ENCODE measurements around the gene FUNDC2. TPM values are rescaled to one million over a fixed set of nuclear protein-coding genes. Genes with fewer than 3 reads are reported as not detected.

The FUNDC2 gene
- total and polyA plus RNA-seq, 2 of the 13 experiments (the other 11 are each of a cell fraction or from before 2014, with no cell fraction given): 65.3 to 109 TPM

DNA sequence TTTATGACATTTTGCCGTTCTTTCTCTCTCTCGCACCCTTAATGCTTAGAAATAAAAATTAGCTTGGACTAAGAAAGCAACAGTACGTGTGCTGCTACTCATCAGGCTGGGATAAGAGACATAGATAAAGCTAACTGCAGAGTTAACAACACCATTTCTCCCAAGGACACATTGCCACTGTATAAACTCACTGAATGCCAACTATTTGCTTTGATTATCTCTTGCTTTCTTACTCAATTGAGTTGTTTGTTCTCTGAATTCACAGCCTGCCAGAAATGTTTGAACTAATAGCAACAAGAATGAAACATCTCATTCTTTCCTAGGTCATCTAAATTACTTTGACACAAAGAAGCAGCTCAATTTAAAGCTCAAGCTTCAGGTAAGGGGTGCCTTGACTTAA is 38.7 kb upstream of the FUNDC2 start (continued):
- TF ChIP-seq, protein P1, sequence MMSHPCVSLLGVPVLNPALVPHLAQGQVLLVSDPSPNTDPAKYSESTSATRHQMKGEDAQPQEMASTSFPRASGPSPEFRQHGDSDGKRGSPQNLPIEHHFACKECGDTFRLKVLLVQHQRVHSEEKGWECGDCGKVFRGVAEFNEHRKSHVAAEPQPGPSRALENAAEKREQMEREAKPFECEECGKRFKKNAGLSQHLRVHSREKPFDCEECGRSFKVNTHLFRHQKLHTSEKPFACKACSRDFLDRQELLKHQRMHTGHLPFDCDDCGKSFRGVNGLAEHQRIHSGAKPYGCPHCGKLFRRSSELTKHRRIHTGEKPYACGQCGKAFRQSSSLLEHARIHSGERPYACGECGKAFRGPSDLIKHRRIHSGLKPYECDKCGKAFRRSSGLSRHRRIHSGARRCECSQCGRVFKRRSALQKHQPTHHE (CRISPR knock-in tag; IDR thresholded peaks at IDR 0.05; ENCODE audit: borderline replicate concordance): no peak
- TF ChIP-seq GTF2F1 (IDR thresholded peaks at IDR 0.05; ENCODE audit: low read length) (no peak), ZNF446 (CRISPR knock-in tag; IDR thresholded peaks at IDR 0.05) (no peak), FOXA3 (CRISPR knock-in tag; IDR thresholded peaks at IDR 0.05) (peak; percentile 79), NFRKB (IDR thresholded peaks at IDR 0.05) (no peak), BRCA1 (CRISPR knock-in tag; IDR thresholded peaks at IDR 0.05) (no peak), ELK4 (CRISPR knock-in tag; IDR thresholded peaks at IDR 0.05; ENCODE audit: borderline replicate concordance) (no peak), MIXL1 (CRISPR knock-in tag; IDR thresholded peaks at IDR 0.05) (0 out of 2 replicates have a peak, but pooled peaks have one; percentile 68), ZHX2 (IDR thresholded peaks at IDR 0.05; ENCODE audit: low read depth) (no peak), ZHX2 (CRISPR knock-in tag; IDR thresholded peaks at IDR 0.05; ENCODE audit: borderline replicate concordance) (no peak), KDM2A (CRISPR knock-in tag; IDR thresholded peaks at IDR 0.05; ENCODE audit: borderline replicate concordance, low read depth) (no peak), ZNF512B (CRISPR knock-in tag; IDR thresholded peaks at IDR 0.05; ENCODE audit: borderline replicate concordance) (no peak), MTA3 (CRISPR knock-in tag; IDR thresholded peaks at IDR 0.05) (no peak), SUZ12 (IDR thresholded peaks at IDR 0.05; ENCODE audit: low read depth, low read length) (no peak), DPF2 (CRISPR knock-in tag; IDR thresholded peaks at IDR 0.05; ENCODE audit: borderline replicate concordance, low read depth) (peak; percentile 64; the same call in 1 of the 2 replicates)
- TF ChIP-seq, protein P2, sequence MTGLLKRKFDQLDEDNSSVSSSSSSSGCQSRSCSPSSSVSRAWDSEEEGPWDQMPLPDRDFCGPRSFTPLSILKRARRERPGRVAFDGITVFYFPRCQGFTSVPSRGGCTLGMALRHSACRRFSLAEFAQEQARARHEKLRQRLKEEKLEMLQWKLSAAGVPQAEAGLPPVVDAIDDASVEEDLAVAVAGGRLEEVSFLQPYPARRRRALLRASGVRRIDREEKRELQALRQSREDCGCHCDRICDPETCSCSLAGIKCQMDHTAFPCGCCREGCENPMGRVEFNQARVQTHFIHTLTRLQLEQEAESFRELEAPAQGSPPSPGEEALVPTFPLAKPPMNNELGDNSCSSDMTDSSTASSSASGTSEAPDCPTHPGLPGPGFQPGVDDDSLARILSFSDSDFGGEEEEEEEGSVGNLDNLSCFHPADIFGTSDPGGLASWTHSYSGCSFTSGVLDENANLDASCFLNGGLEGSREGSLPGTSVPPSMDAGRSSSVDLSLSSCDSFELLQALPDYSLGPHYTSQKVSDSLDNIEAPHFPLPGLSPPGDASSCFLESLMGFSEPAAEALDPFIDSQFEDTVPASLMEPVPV (CRISPR knock-in tag; IDR thresholded peaks at IDR 0.05): no peak
- TF ChIP-seq, protein P3, sequence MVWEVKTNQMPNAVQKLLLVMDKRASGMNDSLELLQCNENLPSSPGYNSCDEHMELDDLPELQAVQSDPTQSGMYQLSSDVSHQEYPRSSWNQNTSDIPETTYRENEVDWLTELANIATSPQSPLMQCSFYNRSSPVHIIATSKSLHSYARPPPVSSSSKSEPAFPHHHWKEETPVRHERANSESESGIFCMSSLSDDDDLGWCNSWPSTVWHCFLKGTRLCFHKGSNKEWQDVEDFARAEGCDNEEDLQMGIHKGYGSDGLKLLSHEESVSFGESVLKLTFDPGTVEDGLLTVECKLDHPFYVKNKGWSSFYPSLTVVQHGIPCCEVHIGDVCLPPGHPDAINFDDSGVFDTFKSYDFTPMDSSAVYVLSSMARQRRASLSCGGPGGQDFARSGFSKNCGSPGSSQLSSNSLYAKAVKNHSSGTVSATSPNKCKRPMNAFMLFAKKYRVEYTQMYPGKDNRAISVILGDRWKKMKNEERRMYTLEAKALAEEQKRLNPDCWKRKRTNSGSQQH (CRISPR knock-in tag; IDR thresholded peaks at IDR 0.05; ENCODE audit: low read depth): no peak

All from HepG2 (cell line).